ENCODE results near the gene YEATS4.

The YEATS4 gene

GRCh38 chr12:69435644-69436043 lies 76.1 kb downstream of the YEATS4 start:
- DNase-seq, result no peak

- no peak for DNase-seq
Measured at GRCh38 chr12:69437073-69437472, 77.5 kb downstream of the YEATS4 start.

- DNase-seq, result no peak
Measured at GRCh38 chr12:69438539-69438938, 79.0 kb downstream of the YEATS4 start.

GRCh38 chr12:69440016-69440415 lies 80.5 kb downstream of the YEATS4 start:
- no peak for DNase-seq

All from stimulated activated naive CD4-positive, alpha-beta T cell (primary cell).